Cardiac muscle cell (in vitro differentiated cells and primary cell): ENCODE data around the gene ANAPC5. TPM values are rescaled to one million over a fixed set of nuclear protein-coding genes. Genes with fewer than 3 reads are reported as not detected.

Source experiments
- DNase-seq, 2 donors: peaks; one replicate each; pipeline versions ENCODE4 v3.0.0 to v3.0.0-alpha.2; 2010 to 2017; ENCODE audit warnings: low read depth in 1 of 2, low spot score in 1 of 2
- H3K27ac ChIP-seq: fragments of 200-600 bp; sonication (generic); 2 replicates; pipeline ENCODE4 v1.5.1; 2016
- H3K27me3 ChIP-seq: fragments of 200-600 bp; sonication (generic); 2 replicates; pipeline ENCODE4 v1.6.0; 2016; ENCODE audit warnings: control low read depth
- H3K36me3 ChIP-seq: fragments of 200-600 bp; sonication (generic); 2 replicates; pipeline ENCODE4 v1.5.1; 2016; ENCODE audit warnings: control low read depth
- H3K4me1 ChIP-seq: fragments of 200-600 bp; sonication (generic); 2 replicates; pipeline ENCODE4 v1.8.1; 2017; ENCODE audit warnings: low read depth, mild to moderate bottlenecking, mixed run types
- H3K4me3 ChIP-seq: fragments of 200-600 bp; sonication (generic); 2 replicates; pipeline ENCODE4 v1.5.1; 2016; ENCODE audit warnings: mild to moderate bottlenecking
- H3K9me3 ChIP-seq: fragments of 200-600 bp; sonication (generic); 2 replicates; pipeline ENCODE4 v1.5.1; 2017; ENCODE audit warnings: low read depth, mild to moderate bottlenecking, control low read depth
- polyA plus RNA-seq: library from polyadenylated mRNA; unstranded; fragments of >200 nt; fragmentation: Nextera tagmentation; extraction: Ambion mirVana; gene quantifications from 2 replicates; pipeline ENCODE4 v1.2.1, GENCODE V29; 2016
- total RNA-seq: library from RNA; depleted of rRNA; stranded (reverse); fragments of >200 nt; gene quantifications from 2 replicates; pipeline ENCODE4 v1.2.3, GENCODE V29; 2016
- TF ChIP-seq, protein P1 (sequence below): IDR thresholded peaks from 2 replicates; pipeline ENCODE4 v1.5.1; 2012; ENCODE audit warnings: low read depth, mild to moderate bottlenecking, low read length

Gene ANAPC5
- total and polyA plus RNA-seq, 2 experiments from 2014 or later = 109 to 123 TPM

DNA sequence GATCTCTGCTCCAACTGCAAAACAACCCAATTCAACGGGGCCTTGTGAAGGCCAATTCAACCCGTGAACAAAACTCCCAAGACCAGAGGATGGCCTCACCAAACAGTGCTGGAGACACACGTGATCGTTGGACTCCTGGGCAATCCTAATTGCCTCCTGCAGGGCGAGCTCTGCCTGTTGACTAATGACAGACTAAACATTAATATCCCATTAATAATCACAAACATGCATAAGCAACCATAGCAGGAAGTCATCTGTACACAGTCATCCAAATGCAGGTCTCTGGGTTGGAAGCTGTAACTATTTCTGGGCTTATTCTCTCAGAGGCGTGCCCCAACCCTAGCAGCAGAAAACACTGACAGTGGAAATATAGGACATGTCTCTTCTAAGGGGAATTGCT is 21.0 kb downstream of the ANAPC5 start:
- TF ChIP-seq, protein P1, sequence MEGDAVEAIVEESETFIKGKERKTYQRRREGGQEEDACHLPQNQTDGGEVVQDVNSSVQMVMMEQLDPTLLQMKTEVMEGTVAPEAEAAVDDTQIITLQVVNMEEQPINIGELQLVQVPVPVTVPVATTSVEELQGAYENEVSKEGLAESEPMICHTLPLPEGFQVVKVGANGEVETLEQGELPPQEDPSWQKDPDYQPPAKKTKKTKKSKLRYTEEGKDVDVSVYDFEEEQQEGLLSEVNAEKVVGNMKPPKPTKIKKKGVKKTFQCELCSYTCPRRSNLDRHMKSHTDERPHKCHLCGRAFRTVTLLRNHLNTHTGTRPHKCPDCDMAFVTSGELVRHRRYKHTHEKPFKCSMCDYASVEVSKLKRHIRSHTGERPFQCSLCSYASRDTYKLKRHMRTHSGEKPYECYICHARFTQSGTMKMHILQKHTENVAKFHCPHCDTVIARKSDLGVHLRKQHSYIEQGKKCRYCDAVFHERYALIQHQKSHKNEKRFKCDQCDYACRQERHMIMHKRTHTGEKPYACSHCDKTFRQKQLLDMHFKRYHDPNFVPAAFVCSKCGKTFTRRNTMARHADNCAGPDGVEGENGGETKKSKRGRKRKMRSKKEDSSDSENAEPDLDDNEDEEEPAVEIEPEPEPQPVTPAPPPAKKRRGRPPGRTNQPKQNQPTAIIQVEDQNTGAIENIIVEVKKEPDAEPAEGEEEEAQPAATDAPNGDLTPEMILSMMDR = no peak
- Histone ChIP-seq H3K4me1 (no peaks in the 10 kb centered on the region), H3K4me3 (no peak overlapping the region), H3K9me3 (no peaks in the 10 kb centered on the region), H3K27ac (no peak overlapping the region), H3K36me3 (peaks cover 65% of the 10 kb centered on the region), H3K27me3 (no peaks in the 10 kb centered on the region)
- DNase-seq = no peak

DNA sequence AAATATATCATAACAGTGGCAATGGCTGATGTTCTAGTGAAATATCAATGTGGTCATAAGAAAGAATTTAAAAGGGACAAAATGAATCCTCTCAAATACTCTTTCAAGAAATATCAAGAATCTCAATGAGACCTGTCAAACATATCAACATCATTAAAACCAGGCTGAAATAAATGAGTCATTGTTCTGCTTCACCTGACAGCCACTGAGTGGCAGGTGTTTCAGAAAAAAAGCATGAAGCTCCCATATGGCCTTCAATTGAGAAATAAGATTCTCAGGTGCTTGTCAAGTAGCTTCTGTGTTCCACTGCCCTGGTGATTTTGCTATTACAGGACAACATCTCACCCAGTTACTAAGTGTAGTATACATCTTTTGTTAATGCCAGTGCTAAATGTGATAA is 21.5 kb downstream of the ANAPC5 start:
- H3K4me3 ChIP-seq = no peak overlapping the region
- TF ChIP-seq, protein P1 = no peak
- peaks cover 65% of the 10 kb centered on the region for H3K36me3 ChIP-seq
- no peaks in the 10 kb centered on the region for H3K9me3 ChIP-seq
- H3K27ac ChIP-seq = no peak overlapping the region
- no peaks in the 10 kb centered on the region for H3K4me1 ChIP-seq
- no peak for DNase-seq
- no peaks in the 10 kb centered on the region for H3K27me3 ChIP-seq

DNA sequence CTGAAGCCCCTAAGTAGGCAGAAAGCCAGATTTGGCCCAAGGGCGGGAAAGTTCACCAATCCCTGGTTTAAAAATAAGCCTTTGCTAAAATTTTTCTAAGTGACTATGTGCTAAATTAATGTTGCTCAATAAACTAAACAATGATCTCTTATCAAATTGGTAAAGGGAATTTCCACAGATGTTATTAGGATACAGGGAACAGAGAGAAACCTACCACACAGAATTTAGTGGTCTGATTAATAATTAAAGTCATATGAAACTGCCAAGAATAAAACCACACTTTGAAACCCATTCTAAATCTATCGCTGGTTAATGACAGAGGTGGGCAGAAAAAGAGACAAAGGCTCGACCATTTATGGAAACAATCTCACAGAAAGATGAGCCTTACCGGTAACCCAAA is 22.0 kb downstream of the ANAPC5 start:
- no peaks in the 10 kb centered on the region for H3K27me3 ChIP-seq
- TF ChIP-seq, protein P1 = no peak
- no peaks in the 10 kb centered on the region for H3K4me1 ChIP-seq
- no peak overlapping the region for H3K4me3 ChIP-seq
- DNase-seq = no peak
- H3K36me3 ChIP-seq = peaks cover 63% of the 10 kb centered on the region
- no peak overlapping the region for H3K27ac ChIP-seq
- no peaks in the 10 kb centered on the region for H3K9me3 ChIP-seq

DNA sequence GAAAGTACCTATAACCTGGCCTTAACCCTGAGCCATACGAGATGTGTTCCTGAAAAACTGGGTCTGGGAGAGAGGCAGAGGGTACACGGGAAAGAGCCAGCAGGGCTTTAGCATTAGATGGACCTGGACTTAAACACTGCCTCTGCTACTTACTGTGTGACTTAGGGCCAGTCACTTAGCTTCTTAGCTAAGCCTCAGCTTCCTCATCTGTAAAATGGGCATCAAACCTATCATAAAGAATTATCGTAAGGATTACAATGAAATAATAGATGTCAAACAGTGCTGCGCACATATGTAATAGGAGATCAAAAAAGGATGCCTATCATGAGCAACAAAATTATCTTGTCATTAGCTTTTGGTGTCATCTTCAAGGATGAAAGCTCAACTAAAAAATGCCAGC is 23.6 kb downstream of the ANAPC5 start:
- no peaks in the 10 kb centered on the region for H3K27me3 ChIP-seq
- peaks cover 58% of the 10 kb centered on the region for H3K36me3 ChIP-seq
- H3K4me1 ChIP-seq = no peaks in the 10 kb centered on the region

DNA sequence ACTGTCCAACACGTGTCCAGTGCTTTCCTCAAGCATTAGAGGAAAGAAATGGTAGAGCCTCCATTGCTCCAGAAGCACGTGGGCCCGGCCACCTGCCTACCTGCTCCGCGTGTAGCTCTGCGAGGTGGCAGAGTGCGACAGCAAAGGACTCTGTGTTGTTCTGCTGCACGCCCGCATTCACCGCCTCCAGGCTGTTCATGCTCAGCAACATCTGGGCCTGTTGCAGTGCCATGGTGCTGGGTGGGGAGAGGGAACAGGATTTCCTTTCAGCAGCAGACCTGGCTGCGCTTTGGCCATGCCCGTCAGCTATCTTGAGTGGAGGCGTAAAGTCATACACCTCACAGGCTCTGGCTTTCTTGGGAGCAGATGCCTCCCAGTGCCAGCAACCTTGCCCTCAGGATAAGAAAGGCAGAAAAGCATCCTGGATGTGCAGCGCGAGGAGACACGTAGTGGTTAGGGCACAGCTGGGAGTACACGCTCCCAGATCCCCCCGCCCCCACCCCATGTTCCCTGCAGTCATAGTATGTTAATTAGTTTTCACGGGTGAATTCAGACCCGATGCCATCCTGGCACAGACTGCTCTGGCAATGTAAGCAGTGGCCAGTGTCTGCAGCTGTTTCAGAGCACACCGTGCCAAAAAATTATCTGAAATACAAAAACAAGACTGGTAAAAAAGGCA is 25.1 kb downstream of the ANAPC5 start:
- Histone ChIP-seq H3K4me3 (no peak overlapping the region), H3K27me3 (no peaks in the 10 kb centered on the region), H3K36me3 (peaks cover 61% of the 10 kb centered on the region), H3K27ac (no peak overlapping the region), H3K4me1 (no peaks in the 10 kb centered on the region), H3K9me3 (no peaks in the 10 kb centered on the region)
- TF ChIP-seq, protein P1 = no peak
- DNase-seq = no peak

More for the DNA sequence above, 23.6 kb downstream of the ANAPC5 start:
- TF ChIP-seq, protein P1 = no peak
- Histone ChIP-seq H3K9me3 (no peaks in the 10 kb centered on the region), H3K27ac (no peak overlapping the region), H3K4me3 (no peak overlapping the region)
- DNase-seq = no peak
